D721Med (cell line): ENCODE results near the gene COG3.
"Not testable (repeated sequence)": the region's sequence is repeated elsewhere in the genome, so short reads cannot be mapped to it uniquely, and the experiment has no call there.

Source experiments
- DNase-seq: peaks from one replicate; pipeline ENCODE4 v3.0.0; 2011; ENCODE audit warnings: low spot score; ENCODE audit not compliant: insufficient read length
- FAIRE-seq: peaks from 2 replicates; lab custom pipeline; 2011; peaks lifted over from hg19 to GRCh38; lab: Jason Lieb, UNC
- CTCF ChIP-seq: IDR thresholded peaks from 2 replicates; pipeline ENCODE4 v1.5.1; 2012; ENCODE audit warnings: mild to moderate bottlenecking, control low read depth; ENCODE audit not compliant: insufficient read depth; ENCODE audit errors: missing control alignments

The COG3 gene

DNA sequence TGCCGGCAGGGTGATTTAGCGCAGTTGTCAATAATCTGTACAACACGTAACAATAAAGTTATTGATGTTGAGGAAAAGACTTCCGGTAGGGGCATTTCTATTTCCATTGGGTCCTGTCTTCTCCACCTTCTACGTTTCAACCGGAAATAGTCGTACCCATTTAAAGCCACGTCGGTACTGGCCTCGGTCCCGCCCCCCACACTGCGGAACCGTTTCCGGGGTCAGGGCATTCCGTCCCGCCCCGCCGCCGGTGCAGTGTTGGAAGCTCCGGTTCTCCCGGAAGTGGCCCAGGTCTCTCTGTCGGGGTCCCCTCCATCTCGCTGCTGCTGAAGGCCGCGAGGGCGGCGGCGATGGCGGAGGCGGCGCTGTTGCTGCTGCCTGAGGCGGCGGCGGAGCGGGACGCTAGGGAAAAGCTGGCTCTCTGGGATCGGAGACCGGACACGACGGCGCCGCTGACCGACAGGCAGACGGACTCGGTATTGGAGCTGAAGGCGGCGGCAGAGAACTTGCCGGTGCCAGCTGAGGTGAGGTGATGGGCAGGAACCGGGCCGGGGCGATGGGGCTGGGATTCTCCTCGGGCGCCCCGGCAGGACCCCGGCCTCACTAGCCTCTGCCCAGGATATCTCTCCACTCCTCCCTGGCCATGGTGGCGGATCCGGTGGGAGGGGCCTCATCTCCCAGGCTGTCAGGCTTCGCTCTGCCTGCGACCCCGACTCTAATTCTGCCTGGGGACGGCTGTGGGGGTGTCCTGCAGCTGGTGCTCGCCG lies at the start of gene COG3:
TSS of gene COG3 (plus strand) at position 253 of the 767 bp plus-strand sequence. CDS start at position 351, 98 bp downstream.
- FAIRE-seq: no peak
- peak; percentile 25 for TF ChIP-seq CTCF
- DNase-seq: peak; percentile 83

DNA sequence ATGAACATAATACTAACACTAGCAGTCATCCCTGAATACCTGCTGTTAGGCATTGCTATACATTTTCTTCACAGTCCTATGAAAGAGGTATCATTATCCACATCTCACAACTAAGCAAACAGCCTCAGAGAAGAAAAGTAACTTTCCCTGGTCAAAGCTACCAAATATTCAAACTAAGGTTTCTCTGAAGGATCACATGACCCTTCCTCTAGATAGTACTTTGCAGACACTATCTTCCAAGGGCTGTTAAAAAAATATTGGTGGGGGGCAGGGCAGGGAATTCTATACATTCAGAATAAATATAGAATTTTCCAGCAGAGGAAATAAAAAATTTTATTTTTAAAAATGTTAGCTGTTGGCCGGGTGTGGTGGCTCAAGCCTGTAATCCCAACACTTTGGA lies 49.6 kb upstream of the COG3 start:
- FAIRE-seq: no peak
- no peak for DNase-seq
- no peak for TF ChIP-seq CTCF

GRCh38 chr13:45416516-45417128 lies 48.1 kb upstream of the COG3 start:
- no peak for TF ChIP-seq CTCF
- DNase-seq: no peak
- FAIRE-seq: no peak

DNA sequence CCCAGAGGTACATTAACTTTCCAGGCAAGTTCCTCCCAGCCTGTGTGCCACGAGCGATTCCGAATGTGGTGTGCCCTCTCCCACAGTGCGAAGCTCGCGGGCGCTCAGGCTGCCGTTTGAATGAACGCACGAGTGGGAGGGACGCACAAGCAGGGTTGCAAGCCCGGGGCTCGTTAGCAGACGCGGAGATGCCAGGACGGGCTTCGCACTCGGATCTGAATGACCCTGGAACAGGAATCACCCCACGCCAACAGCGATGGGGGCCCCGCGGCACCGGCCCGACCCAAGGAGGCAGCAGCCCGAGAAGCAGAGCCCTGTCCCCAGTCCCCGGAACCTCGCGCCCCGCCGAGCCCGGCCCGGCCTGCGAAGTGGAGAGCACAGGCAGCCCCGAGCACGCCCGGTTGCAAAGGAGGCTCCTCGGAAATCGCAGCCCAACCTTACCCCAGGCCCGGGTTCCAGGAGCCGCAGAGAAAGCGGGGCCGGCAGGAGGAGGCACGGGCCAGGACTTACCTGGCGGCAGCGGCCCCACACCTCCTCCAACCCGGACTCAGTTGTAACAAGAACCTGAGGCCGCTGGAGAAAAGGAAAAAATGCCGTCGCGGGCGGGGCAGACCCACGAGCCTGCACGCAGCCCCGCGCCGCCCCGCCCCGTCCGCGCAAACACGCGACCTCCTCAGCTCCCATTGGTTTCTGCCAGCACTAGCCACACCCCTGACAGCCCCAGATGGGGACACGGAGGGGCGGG lies 46.8 kb upstream of the COG3 start, which contains the start of gene SLC25A30:
TSS of gene SLC25A30 (minus strand) at position 584 of the 745 bp plus-strand sequence. CDS start 6,948 bp downstream, outside the sequence.
- FAIRE-seq: no peak

GRCh38 chr13:45419389-45419788 lies 45.4 kb upstream of the COG3 start:
- FAIRE-seq, DNase-seq: not testable (repeated sequence)

More for the DNA sequence above, 46.8 kb upstream of the COG3 start, which contains the start of gene SLC25A30:
- DNase-seq: peak; percentile 78
- no peak for TF ChIP-seq CTCF

- no peak for TF ChIP-seq CTCF
- DNase-seq (no peak), FAIRE-seq (no peak)
Measured at GRCh38 chr13:45419945-45420344, 44.8 kb upstream of the COG3 start.

DNA sequence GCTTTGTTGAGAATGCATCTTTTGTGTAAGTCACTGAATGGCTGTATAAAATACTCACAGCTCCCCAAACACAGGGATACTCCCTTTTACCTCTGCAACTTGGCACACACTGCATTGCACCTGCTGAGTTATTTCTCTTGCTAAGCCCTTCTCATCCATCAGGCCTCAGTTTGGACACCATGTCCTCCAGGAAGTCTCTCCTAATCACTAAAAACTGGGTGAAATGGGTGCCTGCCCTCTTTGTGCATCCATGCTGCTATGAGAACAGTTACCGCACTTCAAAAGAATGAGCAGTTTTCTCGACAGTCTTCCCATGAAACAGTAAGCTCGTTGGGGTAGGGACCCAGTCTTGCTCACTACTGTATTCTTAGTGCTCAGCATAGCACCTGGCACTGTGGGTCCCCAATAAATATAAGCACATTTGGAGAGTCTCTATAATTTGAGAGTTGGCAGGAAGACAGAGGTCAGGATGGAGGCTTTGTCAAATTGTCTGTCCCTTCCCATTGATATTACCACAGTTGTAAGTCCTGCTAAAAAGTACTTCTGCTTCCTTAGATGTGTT lies 41.9 kb upstream of the COG3 start:
- no peak for TF ChIP-seq CTCF
- DNase-seq (no peak), FAIRE-seq (no peak)

DNA sequence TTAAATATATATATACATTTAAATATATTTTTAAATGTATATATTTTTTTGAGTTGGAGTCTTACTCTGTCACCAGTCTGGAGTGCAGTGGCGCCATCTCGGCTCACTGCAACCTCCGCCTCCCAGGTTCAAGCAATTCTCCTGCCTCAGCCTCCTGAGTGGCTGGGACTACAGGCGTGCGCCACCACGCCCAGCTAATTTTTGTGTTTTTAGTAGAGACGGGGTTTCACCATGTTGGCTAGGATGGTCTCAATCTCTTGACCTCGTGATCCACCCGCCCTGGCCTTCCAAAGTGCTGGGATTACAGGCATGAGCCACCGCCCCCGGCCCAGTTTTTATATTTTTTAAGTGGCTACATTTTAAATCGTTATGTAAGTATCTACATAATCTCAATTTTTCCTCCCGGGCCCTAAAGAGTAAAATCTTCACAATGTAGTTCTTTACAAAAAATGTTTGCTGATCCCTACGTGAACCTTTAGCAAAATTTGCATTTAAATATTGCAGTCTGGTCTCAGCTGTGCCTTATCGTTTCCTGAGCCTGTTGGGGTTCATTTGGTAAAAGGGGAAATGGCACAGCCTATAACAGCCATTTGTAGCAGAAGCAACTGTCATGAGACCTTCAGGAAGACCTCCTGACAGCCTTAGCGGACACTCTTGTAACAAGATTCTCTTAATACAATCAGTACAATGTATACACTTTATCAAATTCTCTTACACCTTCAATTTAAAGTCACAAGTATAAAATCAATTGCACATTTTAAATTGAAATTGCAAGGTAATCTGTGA lies 38.5 kb upstream of the COG3 start:
- not testable (repeated sequence) for DNase-seq

More for the DNA sequence above, 38.5 kb upstream of the COG3 start:
- not testable (repeated sequence) for FAIRE-seq
